Sigmoid colon (tissue), 7 donors: ENCODE measurements around the gene VOPP1. TPM values are rescaled to one million over a fixed set of nuclear protein-coding genes. Genes with fewer than 3 reads are reported as not detected.
A peak's percentile ranks its signal among the peaks of the same experiment; 100 is the strongest.

Experiments used
- DNase-seq: peaks from one replicate; pipeline ENCODE4 v3.0.0-alpha.2; 2019
- H3K27ac ChIP-seq, 4 donors: fragments of 200-600 bp; sonication (generic); one replicate each; pipeline ENCODE4 v1.5.1; 2016 to 2019; ENCODE audit warnings: mild to moderate bottlenecking in 1 of 4
- H3K27me3 ChIP-seq, 3 donors: fragments of 200-600 bp; sonication (generic); one replicate each; pipeline ENCODE4 v1.5.1; 2019; ENCODE audit warnings: mild to moderate bottlenecking in 1 of 3
- H3K36me3 ChIP-seq, 4 donors: fragments of 200-600 bp; sonication (generic); one replicate each; pipeline ENCODE4 v1.5.1; 2016 to 2019
- H3K4me1 ChIP-seq, 4 donors: fragments of 200-600 bp; sonication (generic); one replicate each; pipeline ENCODE4 v1.5.1; 2017 to 2019
- H3K4me3 ChIP-seq, 4 donors: fragments of 200-600 bp; sonication (generic); one replicate each; pipeline ENCODE4 v1.5.1; 2017 to 2019; ENCODE audit warnings: mild to moderate bottlenecking in 2 of 4, moderate library complexity in 1 of 4
- H3K9me3 ChIP-seq, 4 donors: fragments of 200-600 bp in 3 of 4; sonication (generic) in 3 of 4; one replicate each; pipeline versions ENCODE4 v1.5.1 to v1.6.1; 2013 to 2019
- CTCF ChIP-seq, 4 experiments: fragments of 450-650 bp in 3 of 4; fragments of 200-600 bp in 1 of 4; IDR thresholded peaks; one replicate each; pipeline ENCODE4 v1.5.1; 2016 to 2019; ENCODE audit warnings: antibody characterized with exemption in 4 of 4, mild to moderate bottlenecking in 3 of 4, moderate library complexity in 2 of 4
- EP300 ChIP-seq, 4 donors: sonication (generic); formaldehyde crosslinking; IDR thresholded peaks; one replicate each; pipeline ENCODE4 v1.6.1; 2017; ENCODE audit warnings: antibody characterized with exemption in 4 of 4
- POLR2A ChIP-seq, 2 donors: fragments of 450-650 bp; IDR thresholded peaks; one replicate each; pipeline ENCODE4 v1.6.1; 2016; ENCODE audit warnings: antibody characterized with exemption in 2 of 2, mild to moderate bottlenecking in 2 of 2, moderate library complexity in 2 of 2
- POLR2AphosphoS5 ChIP-seq, 4 donors: sonication (generic); formaldehyde crosslinking; IDR thresholded peaks; one replicate each; pipeline ENCODE4 v1.6.1; 2017; ENCODE audit warnings: antibody characterized with exemption in 4 of 4
- WGBS, 2 donors: extraction: QIAGEN DNeasy Blood & Tissue Kit; methylation state at CpG; one replicate each; pipeline ENCODE4 v1.1.7; 2013; 5-methylcytosine and 5-hydroxymethylcytosine counted together
- intact Hi-C: fragments of 100-400 bp; cut with DNase I; formaldehyde crosslinking; loops from one replicate; pipeline ENCODE4 v1.15.1; 2023
- polyA plus RNA-seq, 3 donors: library from polyadenylated mRNA; stranded (reverse); fragments of 200-250 nt; gene quantifications; one replicate each; pipeline ENCODE4 v1.2.3, GENCODE V29; 2013
- total RNA-seq, 4 donors: library from RNA; depleted of rRNA; stranded (reverse); fragments of >200 nt; gene quantifications; one replicate each; pipeline ENCODE4 v1.1.0, GENCODE V29; 2016
- donor health status: healthy with polysubstance abuse.
- donor health status: Bipolar disorder and iron deficiency.
- donor health status: healthy.

Gene VOPP1
- total and polyA plus RNA-seq, 7 donors: 22.2 to 59.5 (median 26.4) TPM

DNA sequence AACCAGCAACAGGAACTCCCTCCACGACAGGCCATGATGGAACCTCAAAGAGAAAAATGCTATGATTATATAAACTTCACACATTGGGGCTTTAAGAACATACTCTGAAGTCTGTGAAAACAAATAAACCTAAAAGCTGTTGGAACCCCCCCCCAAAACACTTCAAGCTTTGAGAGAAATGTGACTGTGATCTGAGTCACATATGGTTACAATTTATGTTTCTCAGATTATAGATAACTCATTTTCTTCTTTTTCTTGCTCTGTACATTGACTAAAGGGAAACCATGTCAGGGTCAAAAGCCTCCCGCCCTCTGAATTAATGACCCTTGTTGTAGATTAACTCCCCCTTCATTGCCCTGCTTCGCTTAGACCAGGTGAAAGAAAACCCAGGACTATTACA, 15.8 kb downstream of the VOPP1 start:
- peaks cover 0 to 32% (median 15%) of the 10 kb centered on the region in 4 donors for H3K4me1 ChIP-seq
- no peak overlapping the region for H3K4me3 ChIP-seq
- WGBS, 2 donors: 75 to 80% methylated on average over 3 of the region's 3 CpGs
- H3K27me3 ChIP-seq: no peaks in the 10 kb centered on the region
- intact Hi-C loops: no loop called here
- H3K36me3 ChIP-seq: no peaks in the 10 kb centered on the region
- no peak for TF ChIP-seq EP300 (IDR thresholded peaks at IDR 0.05)
- TF ChIP-seq CTCF (IDR thresholded peaks at IDR 0.05): no peak
- TF ChIP-seq POLR2A (IDR thresholded peaks at IDR 0.05): no peak
- H3K27ac ChIP-seq: no peak overlapping the region
- H3K9me3 ChIP-seq: no peaks in the 10 kb centered on the region
- DNase-seq: no peak

DNA sequence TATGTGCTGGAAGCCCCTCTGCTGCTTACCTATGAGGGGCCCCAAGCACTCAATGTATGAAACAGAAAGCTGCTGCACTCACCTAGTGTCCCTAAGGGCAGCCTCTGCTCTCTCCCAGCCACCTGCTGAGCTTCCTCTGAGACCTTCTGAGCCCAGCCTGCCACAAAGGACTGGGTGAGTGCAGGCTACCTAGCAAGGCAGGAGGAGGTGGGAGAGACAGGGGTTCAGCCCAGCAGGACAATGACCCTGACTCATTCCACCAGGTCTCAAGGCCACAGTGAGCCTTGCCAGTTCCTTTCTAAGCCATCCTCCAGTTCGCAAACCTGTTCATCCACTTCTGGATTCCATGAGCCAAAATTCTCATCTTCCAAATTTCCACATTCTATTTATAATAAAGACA, 16.3 kb downstream of the VOPP1 start:
- Histone ChIP-seq H3K36me3 (no peaks in the 10 kb centered on the region), H3K27ac (no peak overlapping the region), H3K9me3 (no peaks in the 10 kb centered on the region), H3K27me3 (no peaks in the 10 kb centered on the region), H3K4me3 (no peak overlapping the region), H3K4me1 (peaks cover 0 to 32% (median 16%) of the 10 kb centered on the region in 4 donors)
- intact Hi-C loops: no loop called here
- 83 to 93% methylated on average over 1 of the region's 1 CpG for WGBS, 2 donors
- DNase-seq: no peak
- TF ChIP-seq POLR2A (IDR thresholded peaks at IDR 0.05) (no peak), EP300 (IDR thresholded peaks at IDR 0.05) (no peak), POLR2AphosphoS5 (IDR thresholded peaks at IDR 0.05) (no peak), CTCF (IDR thresholded peaks at IDR 0.05) (no peak)

DNA sequence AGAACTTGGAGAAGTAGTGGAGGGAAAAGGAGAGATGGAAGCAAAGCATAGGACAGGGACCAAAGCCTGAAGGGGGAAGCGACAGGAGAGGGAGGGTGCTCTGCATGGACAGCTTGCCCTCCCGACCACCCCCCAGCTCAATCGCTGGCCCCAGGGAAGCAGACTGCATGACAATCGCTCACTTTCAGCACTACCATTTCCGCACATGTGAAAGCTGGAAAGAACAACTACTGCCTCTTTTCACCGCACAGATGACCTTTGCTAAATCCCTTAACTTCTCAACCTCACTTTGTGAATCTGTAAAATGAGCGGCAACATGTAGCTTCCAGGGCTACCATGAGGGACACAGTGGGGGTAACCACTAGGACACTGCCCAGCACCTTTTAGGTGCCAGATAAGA, 17.1 kb downstream of the VOPP1 start:
- intact Hi-C loops: no loop called here
- Histone ChIP-seq H3K27ac (no peak overlapping the region), H3K4me3 (no peak overlapping the region), H3K27me3 (no peaks in the 10 kb centered on the region), H3K4me1 (peaks cover 0 to 32% (median 17%) of the 10 kb centered on the region in 4 donors), H3K36me3 (no peaks in the 10 kb centered on the region), H3K9me3 (no peaks in the 10 kb centered on the region)
- TF ChIP-seq POLR2A (IDR thresholded peaks at IDR 0.05) (no peak), EP300 (IDR thresholded peaks at IDR 0.05) (no peak), CTCF (IDR thresholded peaks at IDR 0.05) (no peak), POLR2AphosphoS5 (IDR thresholded peaks at IDR 0.05) (no peak)
- 86 to 98% methylated on average over 7 of the region's 7 CpGs for WGBS, 2 donors
- no peak for DNase-seq

GRCh38 chr7:55554038-55554437, 18.3 kb downstream of the VOPP1 start:
- H3K27me3 ChIP-seq: no peaks in the 10 kb centered on the region
- DNase-seq: no peak
- H3K36me3 ChIP-seq: no peaks in the 10 kb centered on the region
- TF ChIP-seq POLR2A (IDR thresholded peaks at IDR 0.05) (no peak), EP300 (IDR thresholded peaks at IDR 0.05) (no peak), CTCF (IDR thresholded peaks at IDR 0.05) (no peak), POLR2AphosphoS5 (IDR thresholded peaks at IDR 0.05) (no peak)
- intact Hi-C loops: no loop called here
- H3K4me3 ChIP-seq: no peak overlapping the region
- 18 to 56% methylated on average over 1 of the region's 1 CpG for WGBS, 2 donors
- H3K9me3 ChIP-seq: no peaks in the 10 kb centered on the region
- H3K27ac ChIP-seq: no peak overlapping the region
- peaks cover 0 to 32% (median 17%) of the 10 kb centered on the region in 4 donors for H3K4me1 ChIP-seq

- H3K4me3 ChIP-seq: no peak overlapping the region
Measured at GRCh38 chr7:55553024-55553345, 19.3 kb downstream of the VOPP1 start.

More at GRCh38 chr7:55553024-55553345, 19.3 kb downstream of the VOPP1 start:
- DNase-seq: no peak
- TF ChIP-seq EP300 (IDR thresholded peaks at IDR 0.05) (no peak), CTCF (IDR thresholded peaks at IDR 0.05) (no peak), POLR2A (IDR thresholded peaks at IDR 0.05) (no peak), POLR2AphosphoS5 (IDR thresholded peaks at IDR 0.05) (no peak)
- intact Hi-C loops: no loop called here
- no peaks in the 10 kb centered on the region for H3K36me3 ChIP-seq
- peak overlapping the region in 3 of 4 donors; percentile 40 to 59 (median 50) for H3K27ac ChIP-seq
- H3K27me3 ChIP-seq: no peaks in the 10 kb centered on the region
- H3K4me1 ChIP-seq: peaks cover 0 to 32% (median 17%) of the 10 kb centered on the region in 4 donors
- H3K9me3 ChIP-seq: no peaks in the 10 kb centered on the region
